Stomach (tissue), 9 donors: ENCODE data around the gene HSPH1. TPM values are rescaled to one million over a fixed set of nuclear protein-coding genes. Genes with fewer than 3 reads are reported as not detected.
"Not testable (repeated sequence)": the region's sequence is repeated elsewhere in the genome, so short reads cannot be mapped to it uniquely, and the experiment has no call there.

ENCODE experiments used
- DNase-seq, 2 donors: peaks; one replicate each; pipeline versions ENCODE4 v3.0.0 to v3.0.0-alpha.2; 2013 to 2019
- H3K27ac ChIP-seq, 5 donors: fragments of 200-600 bp in 4 of 5; sonication (generic) in 4 of 5; one replicate each; pipeline ENCODE4 v1.5.1; 2013 to 2019; ENCODE audit warnings: mild to moderate bottlenecking in 1 of 5, moderate library complexity in 1 of 5
- H3K27me3 ChIP-seq, 3 donors: fragments of 200-600 bp; sonication (generic); one replicate each; pipeline ENCODE4 v1.5.1; 2017 to 2019; ENCODE audit warnings: mixed run types in 1 of 3
- H3K36me3 ChIP-seq, 4 donors: fragments of 200-600 bp; sonication (generic); 1 replicate in 3 of 4; 2 replicates in 1 of 4; pipeline ENCODE4 v1.5.1; 2016 to 2019
- H3K4me1 ChIP-seq, 4 donors: fragments of 200-600 bp; sonication (generic); one replicate each; pipeline ENCODE4 v1.5.1; 2016 to 2019
- H3K4me3 ChIP-seq, 4 donors: fragments of 200-600 bp; sonication (generic) in 3 of 4; one replicate each; pipeline ENCODE4 v1.5.1; 2016 to 2019; ENCODE audit warnings: mild to moderate bottlenecking in 1 of 4
- H3K9me3 ChIP-seq, 4 donors: fragments of 200-600 bp; sonication (generic); one replicate each; pipeline ENCODE4 v1.5.1; 2016 to 2019
- CTCF ChIP-seq, 7 experiments: fragments of 450-650 bp in 4 of 7; fragments of 200-600 bp in 3 of 7; sonication (generic) in 3 of 7; IDR thresholded peaks; one replicate each; pipeline ENCODE4 v1.5.1; 2016 to 2019; ENCODE audit warnings: antibody characterized with exemption in 7 of 7, control low read depth in 2 of 7, mild to moderate bottlenecking in 1 of 7
- EP300 ChIP-seq: sonication (generic); formaldehyde crosslinking; IDR thresholded peaks from one replicate; pipeline ENCODE4 v1.6.1; 2017; ENCODE audit warnings: antibody characterized with exemption
- POLR2A ChIP-seq, 4 donors: fragments of 450-650 bp; IDR thresholded peaks; one replicate each; pipeline ENCODE4 v1.6.1; 2016; ENCODE audit warnings: antibody characterized with exemption in 4 of 4, control low read depth in 2 of 4, mild to moderate bottlenecking in 1 of 4, moderate library complexity in 1 of 4
- POLR2AphosphoS5 ChIP-seq, 3 donors: sonication (generic); formaldehyde crosslinking; IDR thresholded peaks; one replicate each; pipeline ENCODE4 v1.6.1; 2016; ENCODE audit warnings: antibody characterized with exemption in 3 of 3
- WGBS, 5 donors: extraction: QIAGEN DNeasy Blood & Tissue Kit in 3 of 5; methylation state at CpG; one replicate each; pipeline versions ENCODE4 v1.1.5 to v1.1.7; 2013 to 2018; 5-methylcytosine and 5-hydroxymethylcytosine counted together
- intact Hi-C: fragments of 100-400 bp; cut with DNase I; formaldehyde crosslinking; loops from one replicate; pipeline ENCODE4 v1.15.1; 2023; ENCODE audit warnings: low total_unique reads
- polyA plus RNA-seq, 3 donors: library from polyadenylated mRNA; stranded (reverse); fragments of 200-250 nt; gene quantifications; one replicate each; pipeline ENCODE4 v1.2.3, GENCODE V29; 2013
- total RNA-seq, 5 donors: library from RNA; depleted of rRNA; stranded (reverse); fragments of >200 nt; gene quantifications; one replicate each; pipeline versions ENCODE4 v1.1.0 to v1.2.3, GENCODE V29; 2014 to 2016
- donor health status: healthy with polysubstance abuse.
- donor health status: Bipolar disorder and iron deficiency.
- donor health status: healthy.

The HSPH1 gene
- total and polyA plus RNA-seq, 8 donors = 18.6 to 49.4 (median 29.5) TPM

GRCh38 chr13:31184981-31185645 lies 23.4 kb upstream of the HSPH1 start:
- TF ChIP-seq POLR2A (IDR thresholded peaks at IDR 0.05) (no peak), POLR2AphosphoS5 (IDR thresholded peaks at IDR 0.05) (no peak)
- intact Hi-C loops = no loop called here
- peak in 1 of 2 donors; percentile 35 for DNase-seq
- H3K4me3 ChIP-seq = no peak overlapping the region
- no peaks in the 10 kb centered on the region for H3K27me3 ChIP-seq
- H3K9me3 ChIP-seq = no peaks in the 10 kb centered on the region
- no peak overlapping the region for H3K27ac ChIP-seq
- no peaks in the 10 kb centered on the region for H3K4me1 ChIP-seq
- 41 to 57% (median 48%) methylated on average over 7 of the region's 7 CpGs for WGBS, 5 donors
- no peaks in the 10 kb centered on the region for H3K36me3 ChIP-seq

- Histone ChIP-seq H3K9me3 (no peaks in the 10 kb centered on the region), H3K27ac (no peak overlapping the region), H3K27me3 (no peaks in the 10 kb centered on the region), H3K4me1 (no peaks in the 10 kb centered on the region), H3K36me3 (no peaks in the 10 kb centered on the region), H3K4me3 (no peak overlapping the region)
- WGBS, 5 donors = 88 to 94% (median 91%) methylated on average over 6 of the region's 6 CpGs
- intact Hi-C loops = no loop called here
- no peak for DNase-seq
- TF ChIP-seq POLR2AphosphoS5 (IDR thresholded peaks at IDR 0.05) (no peak), EP300 (no peak), CTCF (IDR thresholded peaks at IDR 0.05) (no peak), POLR2A (IDR thresholded peaks at IDR 0.05) (no peak)
These were observed 22.7 kb upstream of the HSPH1 start for GRCh38 chr13:31184451-31184850.

GRCh38 chr13:31182987-31183386 lies 21.3 kb upstream of the HSPH1 start:
- WGBS, 5 donors = 90 to 96% (median 95%) methylated on average over 14 to 26 of the region's 26 CpGs
- intact Hi-C loops = no loop called here
- TF ChIP-seq CTCF (IDR thresholded peaks at IDR 0.05) = no peak
- no peak for TF ChIP-seq POLR2A (IDR thresholded peaks at IDR 0.05)
- no peak for TF ChIP-seq POLR2AphosphoS5 (IDR thresholded peaks at IDR 0.05)
- no peak for TF ChIP-seq EP300

GRCh38 chr13:31179754-31180153 lies 18.1 kb upstream of the HSPH1 start:
- intact Hi-C loops = no loop called here

More at GRCh38 chr13:31182987-31183386, 21.3 kb upstream of the HSPH1 start:
- H3K27ac ChIP-seq = no peak overlapping the region
- no peaks in the 10 kb centered on the region for H3K9me3 ChIP-seq
- no peak overlapping the region for H3K4me3 ChIP-seq
- DNase-seq = no peak
- no peaks in the 10 kb centered on the region for H3K4me1 ChIP-seq
- no peaks in the 10 kb centered on the region for H3K27me3 ChIP-seq
- no peaks in the 10 kb centered on the region for H3K36me3 ChIP-seq

DNA sequence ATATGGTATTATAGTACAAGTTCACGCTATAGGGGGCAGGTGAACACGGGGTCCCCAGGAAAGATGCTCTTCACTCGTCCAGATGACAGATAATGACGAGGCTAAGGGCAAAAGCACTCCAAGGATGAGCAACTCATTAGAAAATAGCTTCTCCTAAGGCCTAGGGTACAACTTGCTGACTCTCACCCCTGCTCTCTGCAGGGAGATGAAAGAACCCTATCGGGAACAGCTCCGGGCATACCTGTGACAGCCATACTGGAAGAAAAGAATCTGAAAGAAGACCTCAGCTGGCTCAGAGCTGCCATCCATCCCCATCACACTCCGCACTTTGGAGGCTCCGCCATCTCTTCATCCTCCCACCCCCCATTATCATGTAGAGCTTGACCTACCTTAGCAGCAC lies 17.5 kb upstream of the HSPH1 start:
- no peak for DNase-seq
- Histone ChIP-seq H3K9me3 (no peaks in the 10 kb centered on the region), H3K27ac (no peak overlapping the region), H3K36me3 (no peaks in the 10 kb centered on the region), H3K4me1 (no peaks in the 10 kb centered on the region), H3K27me3 (no peaks in the 10 kb centered on the region), H3K4me3 (no peak overlapping the region)
- 87 to 94% (median 93%) methylated on average over 8 of the region's 8 CpGs for WGBS, 5 donors
- intact Hi-C loops = no loop called here
- no peak for TF ChIP-seq CTCF (IDR thresholded peaks at IDR 0.05)
- no peak for TF ChIP-seq POLR2AphosphoS5 (IDR thresholded peaks at IDR 0.05)
- TF ChIP-seq POLR2A (IDR thresholded peaks at IDR 0.05) = no peak

More at GRCh38 chr13:31179754-31180153, 18.1 kb upstream of the HSPH1 start:
- no peak for TF ChIP-seq EP300
- Histone ChIP-seq H3K27ac (no peak overlapping the region), H3K36me3 (no peaks in the 10 kb centered on the region), H3K27me3 (no peaks in the 10 kb centered on the region), H3K4me1 (no peaks in the 10 kb centered on the region), H3K4me3 (no peak overlapping the region), H3K9me3 (no peaks in the 10 kb centered on the region)
- WGBS, 5 donors = 78 to 90% (median 87%) methylated on average over 5 of the region's 5 CpGs
- no peak for DNase-seq

GRCh38 chr13:31177813-31178495 lies 16.2 kb upstream of the HSPH1 start:
- H3K36me3 ChIP-seq, H3K27ac ChIP-seq, H3K27me3 ChIP-seq, H3K9me3 ChIP-seq, H3K4me3 ChIP-seq, H3K4me1 ChIP-seq, intact Hi-C loops, DNase-seq: not testable (repeated sequence)
- 85 to 95% (median 89%) methylated on average over 12 of the region's 12 CpGs for WGBS, 5 donors
